HT1080 (cell line): ENCODE data around the gene OCRL. TPM values are rescaled to one million over a fixed set of nuclear protein-coding genes. Genes with fewer than 3 reads are reported as not detected.
A peak's percentile ranks its signal among the peaks of the same experiment; 100 is the strongest.
"Not testable (repeated sequence)": the region's sequence is repeated elsewhere in the genome, so short reads cannot be mapped to it uniquely, and the experiment has no call there.

Source experiments
- DNase-seq: peaks from one replicate; pipeline ENCODE4 v3.0.0-alpha.2; 2015; ENCODE audit warnings: low read depth
- total RNA-seq: library from RNA; depleted of rRNA; stranded (reverse); fragments of >200 nt; shearing (Covaris generic); gene quantifications from 2 replicates; pipeline ENCODE4 v1.2.3, GENCODE V29; 2014

Gene OCRL
- total RNA-seq, 1 experiment from 2014 or later: 14.2 TPM

DNA sequence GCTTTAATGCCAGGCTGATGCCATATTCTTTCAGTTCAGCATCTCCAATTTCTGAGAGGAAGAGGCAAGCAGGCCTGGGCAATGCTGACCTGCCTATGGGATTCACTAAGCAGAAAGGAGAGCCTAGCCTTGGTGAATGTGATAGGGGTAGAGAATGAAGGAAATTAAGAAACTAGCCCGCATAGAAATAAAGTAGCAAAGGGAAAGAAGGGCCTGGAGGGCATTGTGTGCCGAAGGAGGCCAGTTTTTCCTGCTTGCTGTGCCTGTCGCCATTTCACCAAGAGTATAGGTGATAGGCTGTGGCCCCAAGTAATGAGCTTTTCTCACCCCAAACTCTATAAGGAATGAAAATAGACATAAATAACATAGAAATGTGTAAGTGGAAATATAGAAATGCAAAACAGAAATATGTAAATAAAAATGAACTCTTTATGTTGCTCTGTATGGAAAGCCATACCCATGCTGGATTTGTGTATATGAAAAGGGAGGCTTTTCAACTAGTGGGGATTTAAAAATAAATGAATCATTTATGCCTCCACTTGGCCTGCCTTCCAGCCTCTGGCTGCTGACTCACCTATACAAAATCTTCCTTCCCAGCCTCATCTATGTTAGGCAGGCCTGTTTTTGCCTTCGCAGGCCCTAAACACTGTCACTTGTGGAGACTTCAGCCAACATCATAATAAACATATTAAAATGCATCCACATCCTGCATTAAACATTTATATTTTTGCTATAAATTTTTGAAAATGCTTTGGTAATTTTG is 5.1 kb upstream of the OCRL start:
- peak; percentile 50 for DNase-seq

GRCh38 chrX:129540722-129541184 is 694 bp downstream of the OCRL start:
- no peak for DNase-seq

GRCh38 chrX:129544780-129545179 is 4.7 kb downstream of the OCRL start:
- no peak for DNase-seq

GRCh38 chrX:129545408-129545807 is 5.3 kb downstream of the OCRL start:
- no peak for DNase-seq

DNA sequence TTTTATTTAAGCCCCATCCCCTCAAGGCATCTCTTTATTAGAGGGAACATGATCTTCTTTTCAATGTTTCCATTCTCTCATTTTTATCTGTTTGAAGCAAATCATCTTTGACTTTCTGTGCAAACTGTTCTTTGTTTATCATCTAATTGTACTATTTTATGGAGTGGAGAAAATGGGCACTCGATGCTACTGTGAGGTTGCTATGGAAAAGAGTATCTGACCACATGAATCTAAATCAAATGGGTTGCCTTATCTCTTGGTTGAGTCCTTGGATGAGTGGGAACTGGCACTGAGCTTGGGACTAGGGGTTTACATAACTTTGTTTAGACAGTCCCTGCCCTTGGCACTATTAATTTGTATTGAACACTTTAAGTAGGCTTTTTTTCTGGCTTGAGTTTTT is 9.1 kb downstream of the OCRL start:
- DNase-seq: no peak

DNA sequence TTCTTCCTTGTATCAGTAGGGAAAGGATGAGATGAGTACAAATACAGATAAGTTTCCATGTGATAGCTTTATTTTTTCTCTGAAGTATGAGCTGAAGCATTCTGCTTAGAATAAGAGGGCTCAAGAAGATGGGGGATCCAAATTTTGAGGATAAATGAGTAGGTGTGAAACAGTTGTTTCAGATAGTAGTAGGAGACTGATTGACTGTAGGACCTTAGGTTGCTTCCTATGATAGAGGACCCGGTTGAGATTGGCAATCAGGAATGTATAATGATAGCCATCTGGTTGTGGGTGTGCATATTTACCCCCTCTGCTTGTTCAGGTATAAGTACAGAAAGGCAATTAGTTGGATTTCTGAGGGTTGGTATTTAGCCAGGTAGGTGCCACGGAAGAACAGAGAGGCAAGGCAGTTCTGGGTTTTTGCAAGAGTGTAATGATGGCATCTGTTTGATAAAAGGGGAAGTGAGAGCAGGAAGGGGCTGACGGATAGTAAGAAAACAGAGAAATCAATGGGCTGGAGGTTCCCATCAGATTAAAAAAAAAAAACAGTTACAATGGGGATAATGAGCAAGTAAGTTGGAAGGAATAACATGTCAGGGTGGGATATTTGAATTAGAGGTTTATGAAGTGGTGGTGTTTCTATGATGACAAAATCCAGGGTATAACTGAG is 13.7 kb downstream of the OCRL start:
- DNase-seq: no peak

DNA sequence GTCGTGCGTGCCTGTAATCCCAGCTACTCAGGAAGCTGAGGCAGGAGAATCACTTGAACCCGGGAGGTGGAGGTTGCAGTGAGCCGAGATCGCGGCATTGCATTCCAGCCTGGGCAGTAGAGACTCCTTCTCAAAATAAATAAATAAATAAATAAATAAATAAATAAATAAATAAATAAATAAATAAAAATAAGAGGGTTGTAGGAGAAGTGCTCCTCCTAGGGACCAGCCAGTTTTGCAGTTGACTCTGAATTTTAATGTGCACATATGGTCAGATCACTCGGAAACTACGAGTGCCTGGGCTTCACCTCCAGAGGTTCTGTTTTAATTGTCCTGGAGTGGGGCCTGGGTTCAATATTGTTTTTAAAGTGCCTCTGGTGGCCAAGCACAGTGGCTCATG is 14.8 kb downstream of the OCRL start:
- not testable (repeated sequence) for DNase-seq

DNA sequence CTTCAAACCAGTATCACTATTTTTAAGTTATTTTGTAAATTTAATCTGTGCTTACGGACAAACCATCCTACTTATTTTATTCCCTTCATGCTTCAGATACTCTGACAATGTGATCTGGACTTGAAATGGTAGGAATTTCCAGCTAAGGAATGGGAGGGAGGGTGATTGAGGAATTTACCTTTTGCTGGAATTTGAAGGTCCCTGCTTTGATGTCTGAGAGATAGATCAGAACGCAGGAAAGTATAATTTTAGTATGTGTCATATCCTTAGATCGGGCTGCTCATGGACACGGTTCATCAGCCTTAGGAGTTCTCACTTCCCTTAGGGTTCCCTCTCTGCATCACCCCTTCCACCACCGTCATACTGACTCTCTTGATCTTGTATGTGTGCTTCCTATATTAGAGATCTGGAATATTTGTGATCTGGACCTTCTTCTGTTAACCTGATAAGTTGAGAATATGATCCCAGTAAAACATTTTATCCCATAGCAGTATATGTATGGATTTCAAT is 16.8 kb downstream of the OCRL start:
- DNase-seq: no peak

DNA sequence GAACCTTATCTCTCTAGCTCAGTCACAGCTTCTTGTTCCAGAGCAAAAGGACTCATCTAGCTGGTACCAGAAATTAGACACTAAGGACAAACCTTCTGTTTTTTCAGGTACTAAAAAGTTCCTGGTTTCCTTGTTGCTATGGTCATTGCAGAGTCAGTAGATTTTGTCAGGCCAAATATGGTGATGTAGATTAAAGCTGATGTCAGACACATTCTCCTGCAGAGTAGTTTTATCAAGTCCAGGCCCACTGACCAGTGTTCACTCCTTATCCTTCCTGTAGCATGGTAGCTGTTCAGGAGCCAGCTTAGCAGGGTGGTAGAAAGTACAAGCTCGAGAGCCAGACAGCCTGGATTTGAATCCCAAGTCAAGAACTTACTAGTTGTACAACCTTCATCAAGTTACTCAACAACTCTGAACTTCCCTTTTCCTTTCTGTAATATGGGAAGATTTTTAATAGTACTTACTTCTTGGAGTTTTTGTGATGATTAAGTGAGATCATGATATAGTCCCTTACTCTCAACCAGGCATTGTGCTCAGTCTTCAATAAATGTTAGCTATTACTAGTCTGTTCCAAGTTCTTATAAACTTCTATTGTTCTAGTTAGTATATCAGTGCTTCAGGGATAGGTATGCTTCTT is 17.9 kb downstream of the OCRL start:
- no peak for DNase-seq

- DNase-seq: no peak
These were observed 19.7 kb downstream of the OCRL start for GRCh38 chrX:129559783-129560182.

DNA sequence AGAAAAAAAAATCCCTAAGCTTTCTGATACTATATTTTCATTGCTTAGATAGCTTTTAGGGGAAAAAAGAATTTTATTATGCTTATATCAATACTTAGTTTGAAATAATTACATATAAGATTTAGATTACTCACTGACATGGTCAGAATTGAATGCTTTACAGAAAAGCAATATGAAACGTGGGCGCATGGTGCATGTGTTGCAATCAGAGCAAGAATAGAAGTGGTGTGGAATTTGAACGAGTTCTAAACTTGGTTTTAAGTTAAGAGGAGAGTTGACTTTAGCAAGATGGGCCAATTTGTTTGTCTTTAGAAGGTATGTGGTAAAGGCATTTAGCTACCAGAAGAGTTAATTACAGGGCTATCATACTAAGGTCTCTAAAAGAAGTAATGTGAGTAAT is 21.4 kb downstream of the OCRL start:
- DNase-seq: no peak

DNA sequence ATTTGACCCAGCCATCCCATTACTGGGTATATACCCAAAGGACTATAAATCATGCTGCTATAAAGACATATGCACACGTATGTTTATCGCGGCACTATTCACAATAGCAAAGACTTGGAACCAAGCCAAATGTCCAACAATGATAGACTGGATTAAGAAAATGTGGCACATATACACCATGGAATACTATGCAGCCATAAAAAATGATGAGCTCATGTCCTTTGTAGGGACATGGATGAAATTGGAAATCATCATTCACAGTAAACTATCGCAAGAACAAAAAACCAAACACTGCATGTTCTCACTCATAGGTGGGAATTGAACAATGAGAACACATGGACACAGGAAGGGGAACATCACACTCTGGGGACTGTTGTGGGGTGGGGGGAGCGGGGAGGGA is 24.3 kb downstream of the OCRL start:
- not testable (repeated sequence) for DNase-seq

- DNase-seq: no peak
These were observed 25.1 kb downstream of the OCRL start for GRCh38 chrX:129565046-129565650.

DNA sequence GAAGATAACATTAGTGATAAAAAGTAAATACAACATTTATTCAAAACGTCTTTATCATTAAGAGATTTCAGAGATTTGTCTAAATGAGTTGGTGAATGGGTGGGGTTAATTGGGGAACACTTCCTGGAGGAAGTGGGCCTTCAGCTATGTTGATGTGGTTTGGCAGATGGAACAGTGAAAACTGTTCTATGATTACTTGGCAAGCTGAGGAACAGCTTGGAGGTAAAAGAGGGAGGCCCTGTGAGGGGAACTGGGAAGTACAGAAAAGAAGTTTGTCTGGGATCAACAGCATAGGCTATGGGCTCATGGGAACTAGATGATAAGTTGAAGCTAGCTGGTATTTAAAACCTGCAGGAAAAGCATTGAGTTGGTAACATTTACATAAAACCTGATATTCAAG is 26.0 kb downstream of the OCRL start:
- no peak for DNase-seq

DNA sequence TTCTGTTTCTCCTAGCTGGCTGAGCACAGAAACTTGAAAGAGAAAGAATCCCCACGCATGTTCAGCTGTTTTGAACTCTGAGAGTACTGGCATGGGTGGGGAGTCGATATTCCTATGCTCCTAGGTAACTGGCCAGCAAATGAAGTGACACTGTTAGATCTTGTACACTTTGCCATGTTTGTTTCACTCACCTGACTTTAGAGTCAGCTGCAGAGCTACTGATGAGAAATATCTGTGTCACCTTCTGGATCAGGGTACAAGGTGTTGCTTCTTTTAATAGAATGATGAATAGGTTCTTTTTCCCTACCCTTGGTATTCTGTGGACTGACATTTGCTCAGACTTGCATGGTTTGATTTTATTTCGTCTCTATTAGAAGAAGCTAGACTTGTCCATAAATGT is 28.3 kb downstream of the OCRL start:
- DNase-seq: no peak

- no peak for DNase-seq
These were observed 32.4 kb downstream of the OCRL start for GRCh38 chrX:129572422-129572821.

- DNase-seq: not testable (repeated sequence)
These were observed 33.6 kb downstream of the OCRL start for GRCh38 chrX:129573652-129574051.

- DNase-seq: no peak
These were observed 34.2 kb downstream of the OCRL start for GRCh38 chrX:129574214-129574613.

- DNase-seq: no peak
These were observed 36.5 kb downstream of the OCRL start for GRCh38 chrX:129576539-129576938.

DNA sequence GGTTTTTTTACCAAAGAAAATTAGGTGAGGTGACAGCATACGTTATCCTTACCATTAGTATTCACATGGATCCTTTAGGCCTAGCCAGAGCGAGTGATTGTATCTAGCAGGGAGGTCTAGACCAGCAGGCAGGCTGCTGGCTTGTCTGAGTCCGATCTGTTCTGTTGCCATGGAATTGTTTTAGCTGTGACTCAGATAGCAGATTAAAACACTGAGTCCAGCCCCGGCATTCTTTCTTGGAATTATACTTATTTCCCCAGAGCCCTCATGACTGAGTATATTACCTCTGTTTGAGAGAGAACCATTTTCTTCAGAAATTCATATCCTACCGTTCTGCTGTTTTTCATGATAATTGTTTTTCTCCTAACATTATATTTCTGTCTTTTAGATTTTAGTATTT is 37.4 kb downstream of the OCRL start:
- peak; percentile 64 for DNase-seq

GRCh38 chrX:129577877-129578276 is 37.8 kb downstream of the OCRL start:
- DNase-seq: no peak

DNA sequence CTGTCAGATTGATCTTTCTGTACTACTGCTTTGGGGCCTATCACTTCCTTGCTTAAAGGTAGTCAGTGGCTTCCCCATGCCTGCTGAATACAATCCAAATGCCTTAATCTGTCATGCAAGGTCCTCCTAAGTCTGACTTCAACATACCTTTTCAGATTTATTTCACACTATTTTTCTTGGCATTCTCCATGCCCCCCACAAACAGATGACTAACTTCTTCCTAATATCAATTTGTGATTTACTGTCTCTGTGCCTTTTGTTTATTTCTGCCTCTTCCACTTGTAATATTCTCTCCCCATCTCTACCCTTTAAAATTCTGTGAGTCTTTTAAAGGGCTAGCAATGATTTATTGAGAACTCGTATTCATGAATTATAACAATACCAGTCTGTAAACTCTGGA is 41.8 kb downstream of the OCRL start:
- no peak for DNase-seq
